ENCODE results near the gene NHS.

NHS gene

DNA sequence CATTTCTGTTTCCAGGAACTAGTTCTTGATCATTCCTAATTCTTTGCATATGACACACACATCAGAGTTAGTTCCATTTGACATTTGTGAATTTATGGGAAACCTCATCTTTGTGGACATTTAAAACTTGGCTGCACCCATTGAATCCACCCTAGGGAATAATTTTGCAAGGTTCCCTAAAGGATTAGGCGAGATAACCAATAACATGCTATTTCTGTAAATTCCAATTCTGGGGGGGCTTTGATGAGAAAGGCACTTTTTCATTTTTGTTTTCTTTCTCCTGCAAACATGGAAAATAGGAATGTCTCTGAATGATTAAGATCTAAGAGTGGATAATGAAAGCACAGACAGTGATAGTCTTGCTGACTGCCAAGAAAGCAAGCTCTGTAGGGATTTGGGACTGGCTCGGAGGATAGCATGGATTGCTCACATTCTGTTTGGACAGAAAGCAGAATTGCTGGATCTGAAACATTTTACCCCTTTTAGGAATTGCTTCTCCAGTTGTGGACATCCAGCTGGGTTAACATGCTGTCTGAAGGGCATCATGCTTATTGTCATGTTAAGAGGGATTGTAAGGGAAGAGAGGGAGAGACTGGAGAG is 145.1 kb downstream of the NHS start:
- intact Hi-C loops (cut with DNase I; ENCODE audit: low total_unique reads) = loop anchor here (10.0 kb wide), 1 partner anchor 145 kb away; the partner anchor contains the start of gene NHS
- peak in 1 of 2 donors; percentile 23 for DNase-seq
- no peaks in the 10 kb centered on the region for H3K9me3 ChIP-seq
- H3K27me3 ChIP-seq = no peaks in the 10 kb centered on the region
- no peaks in the 10 kb centered on the region for H3K36me3 ChIP-seq
- H3K27ac ChIP-seq = peak overlapping the region; percentile 44 to 51
- no peak for TF ChIP-seq CTCF (IDR thresholded peaks at IDR 0.05)
- peaks cover 0 to 35% (median 6%) of the 10 kb centered on the region in 4 donors for H3K4me1 ChIP-seq
- H3K4me3 ChIP-seq = peak overlapping the region; percentile 19 to 30

DNA sequence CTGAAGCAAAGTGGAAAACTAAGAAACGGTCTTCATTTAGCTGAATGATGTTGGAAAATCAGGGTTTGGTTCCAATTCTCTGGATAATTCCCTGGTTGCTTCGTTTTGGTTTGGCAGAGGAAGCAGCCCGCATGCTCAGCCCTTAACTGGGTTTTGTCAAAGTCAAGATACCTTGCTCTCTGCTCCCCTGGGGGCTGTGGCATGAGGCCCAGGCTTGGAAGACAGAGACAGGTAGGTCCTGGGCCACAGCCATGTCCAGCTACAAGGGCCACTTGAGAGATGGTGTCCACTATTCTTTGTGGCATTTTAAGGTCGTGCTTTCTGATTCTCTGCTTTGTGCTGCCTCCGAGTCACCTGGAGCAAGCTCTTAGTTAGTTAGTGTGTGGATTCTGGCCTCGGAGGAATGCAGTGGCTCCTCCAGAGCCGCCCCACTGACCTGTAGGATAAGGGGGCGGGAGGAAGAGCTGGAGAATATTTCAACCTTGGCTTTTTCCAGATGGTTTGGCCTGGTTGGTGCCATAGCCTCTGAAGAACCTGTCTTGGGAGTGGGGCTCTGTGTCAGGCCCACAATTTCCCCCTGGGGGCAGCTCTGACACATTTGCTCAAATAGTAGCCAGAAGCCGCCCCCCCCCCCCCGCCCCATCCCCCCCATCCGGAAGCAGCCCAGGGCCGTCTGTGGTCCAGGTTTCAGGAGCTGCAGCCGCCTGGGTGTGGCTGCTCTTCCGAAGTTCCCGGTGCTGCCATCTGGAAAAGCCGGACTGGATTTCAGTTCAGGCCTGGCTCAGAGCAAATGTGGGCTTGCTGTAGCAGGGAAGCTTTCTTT is 147.1 kb downstream of the NHS start:
- H3K9me3 ChIP-seq = no peaks in the 10 kb centered on the region
- intact Hi-C loops (cut with DNase I; ENCODE audit: low total_unique reads) = loop anchor here (10.0 kb wide), 1 partner anchor 147 kb away; the partner anchor contains the start of gene NHS
- no peak overlapping the region for H3K27ac ChIP-seq
- H3K36me3 ChIP-seq = no peaks in the 10 kb centered on the region
- H3K4me3 ChIP-seq = no peak overlapping the region
- peaks cover 0 to 54% (median 8%) of the 10 kb centered on the region in 4 donors for H3K4me1 ChIP-seq
- no peak for TF ChIP-seq CTCF (IDR thresholded peaks at IDR 0.05)
- H3K27me3 ChIP-seq = no peaks in the 10 kb centered on the region
- DNase-seq = no peak

- no peak overlapping the region for H3K4me3 ChIP-seq
- intact Hi-C loops (cut with DNase I; ENCODE audit: low total_unique reads) = loop anchor here (10.0 kb wide), 1 partner anchor 150 kb away; the partner anchor contains the start of gene NHS
- no peak for DNase-seq
- TF ChIP-seq CTCF (IDR thresholded peaks at IDR 0.05) = no peak
- H3K9me3 ChIP-seq = no peaks in the 10 kb centered on the region
- no peak overlapping the region for H3K27ac ChIP-seq
- peaks cover 0 to 74% (median 11%) of the 10 kb centered on the region in 4 donors for H3K4me1 ChIP-seq
- H3K36me3 ChIP-seq = no peaks in the 10 kb centered on the region
- no peaks in the 10 kb centered on the region for H3K27me3 ChIP-seq
These were observed 150.3 kb downstream of the NHS start for GRCh38 chrX:17525266-17525665.

DNA sequence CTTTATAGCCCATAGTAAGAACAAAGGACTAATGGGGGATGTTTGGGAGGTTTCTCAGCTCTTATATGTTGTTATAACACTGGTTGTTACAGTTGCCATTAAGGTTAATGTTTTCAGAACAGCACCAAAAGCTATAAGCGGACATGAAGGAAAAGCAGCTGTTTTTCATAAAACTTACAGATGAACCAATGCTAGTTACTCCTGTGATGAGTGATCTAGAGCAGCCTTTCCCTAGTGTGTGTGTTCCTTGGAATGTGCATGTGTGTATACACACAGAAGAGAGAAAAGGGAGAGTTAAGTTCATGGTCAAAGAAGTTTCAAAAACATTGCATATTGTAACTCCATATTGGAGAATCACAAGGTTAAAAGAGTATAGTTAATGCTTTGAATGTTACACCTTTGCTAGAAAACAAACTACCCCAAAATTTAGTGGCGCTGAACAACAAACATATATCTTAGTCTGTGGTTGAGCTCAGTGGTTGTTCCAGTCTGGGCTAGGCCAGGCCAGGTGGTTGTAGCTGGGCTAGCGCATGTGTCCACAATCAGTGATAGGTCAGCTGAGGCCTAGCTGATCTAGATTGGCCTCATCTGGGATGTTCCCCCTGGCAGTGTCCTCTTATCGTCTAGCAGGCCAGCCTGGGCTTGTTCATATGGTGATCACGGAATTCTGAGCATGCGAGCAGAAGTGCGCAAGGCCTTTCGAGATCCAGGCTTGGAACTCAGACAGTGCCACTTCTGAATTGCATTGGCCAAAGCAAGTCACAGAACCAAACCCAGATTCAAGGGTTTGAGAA is 151.0 kb downstream of the NHS start:
- no peak for TF ChIP-seq CTCF (IDR thresholded peaks at IDR 0.05)
- Histone ChIP-seq H3K9me3 (no peaks in the 10 kb centered on the region), H3K4me1 (peaks cover 0 to 70% (median 11%) of the 10 kb centered on the region in 4 donors), H3K27me3 (no peaks in the 10 kb centered on the region), H3K27ac (no peak overlapping the region), H3K4me3 (no peak overlapping the region), H3K36me3 (no peaks in the 10 kb centered on the region)
- intact Hi-C loops (cut with DNase I; ENCODE audit: low total_unique reads) = loop anchor here (10.0 kb wide), 1 partner anchor 151 kb away; the partner anchor contains the start of gene NHS
- DNase-seq = no peak

GRCh38 chrX:17527135-17527701 is 152.2 kb downstream of the NHS start:
- Histone ChIP-seq H3K4me1 (peaks cover 0 to 63% (median 9%) of the 10 kb centered on the region in 4 donors), H3K4me3 (peak overlapping the region in 1 of 2 donors; percentile 3), H3K36me3 (no peaks in the 10 kb centered on the region), H3K27me3 (no peaks in the 10 kb centered on the region), H3K9me3 (no peaks in the 10 kb centered on the region), H3K27ac (peak overlapping the region in 1 of 2 donors; percentile 47)
- intact Hi-C loops (cut with DNase I; ENCODE audit: low total_unique reads) = loop anchor here (10.0 kb wide), 1 partner anchor 152 kb away; the partner anchor contains the start of gene NHS
- no peak for TF ChIP-seq CTCF (IDR thresholded peaks at IDR 0.05)
- DNase-seq = peak; percentile 42 to 79
